ENCODE data around the gene MOCS3.
A peak's percentile ranks its signal among the peaks of the same experiment; 100 is the strongest.

MOCS3 gene

GRCh38 chr20:50958615-50959542, at the start of gene MOCS3:
Gene MOCS3 (plus strand): TSS chr20:50958818. CDS start chr20:50958843, 25 bp downstream.
- peak; percentile 90 for DNase-seq

- no peak for DNase-seq
These were observed 49.2 kb upstream of the MOCS3 start for GRCh38 chr20:50909413-50909812.

GRCh38 chr20:50911030-50911429, 47.6 kb upstream of the MOCS3 start:
- DNase-seq, result no peak

GRCh38 chr20:50911716-50912115, 46.9 kb upstream of the MOCS3 start:
- no peak for DNase-seq

- DNase-seq, result no peak
These were observed 44.8 kb upstream of the MOCS3 start for GRCh38 chr20:50913690-50914375.

GRCh38 chr20:50915424-50915823, 43.2 kb upstream of the MOCS3 start:
- DNase-seq, result no peak

- no peak for DNase-seq
These were observed 42.4 kb upstream of the MOCS3 start for GRCh38 chr20:50916257-50916656.

- DNase-seq, result no peak
These were observed 41.7 kb upstream of the MOCS3 start for GRCh38 chr20:50916934-50917333.

GRCh38 chr20:50918403-50918802, 40.2 kb upstream of the MOCS3 start:
- no peak for DNase-seq

GRCh38 chr20:50919567-50919966, 39.1 kb upstream of the MOCS3 start:
- no peak for DNase-seq

- no peak for DNase-seq
These were observed 37.6 kb upstream of the MOCS3 start for GRCh38 chr20:50920997-50921396.

GRCh38 chr20:50921803-50922501, 36.7 kb upstream of the MOCS3 start:
- no peak for DNase-seq

GRCh38 chr20:50924261-50924920, 34.2 kb upstream of the MOCS3 start:
- no peak for DNase-seq

- DNase-seq, result no peak
These were observed 32.1 kb upstream of the MOCS3 start for GRCh38 chr20:50926530-50926929.

- DNase-seq, result no peak
These were observed 30.1 kb upstream of the MOCS3 start for GRCh38 chr20:50928469-50928868.

GRCh38 chr20:50929299-50930138, 29.1 kb upstream of the MOCS3 start:
- DNase-seq, result peak; percentile 92

- peak; percentile 52 for DNase-seq
These were observed 28.3 kb upstream of the MOCS3 start for GRCh38 chr20:50930139-50930975.

- no peak for DNase-seq
These were observed 27.7 kb upstream of the MOCS3 start for GRCh38 chr20:50930976-50931305.

GRCh38 chr20:50931306-50932015, 27.2 kb upstream of the MOCS3 start, which contains the start of gene ADNP:
Gene ADNP (minus strand): TSS chr20:50931437. CDS start chr20:50903996, 27,441 bp downstream.
- peak; percentile 94 for DNase-seq

GRCh38 chr20:50932016-50932485, 26.6 kb upstream of the MOCS3 start:
- DNase-seq, result no peak

All from right hindlimb (tissue), 1 donor.